ENCODE results near the gene G3BP1.
"Not testable (repeated sequence)": the region's sequence is repeated elsewhere in the genome, so short reads cannot be mapped to it uniquely, and the experiment has no call there.

The G3BP1 gene

DNA sequence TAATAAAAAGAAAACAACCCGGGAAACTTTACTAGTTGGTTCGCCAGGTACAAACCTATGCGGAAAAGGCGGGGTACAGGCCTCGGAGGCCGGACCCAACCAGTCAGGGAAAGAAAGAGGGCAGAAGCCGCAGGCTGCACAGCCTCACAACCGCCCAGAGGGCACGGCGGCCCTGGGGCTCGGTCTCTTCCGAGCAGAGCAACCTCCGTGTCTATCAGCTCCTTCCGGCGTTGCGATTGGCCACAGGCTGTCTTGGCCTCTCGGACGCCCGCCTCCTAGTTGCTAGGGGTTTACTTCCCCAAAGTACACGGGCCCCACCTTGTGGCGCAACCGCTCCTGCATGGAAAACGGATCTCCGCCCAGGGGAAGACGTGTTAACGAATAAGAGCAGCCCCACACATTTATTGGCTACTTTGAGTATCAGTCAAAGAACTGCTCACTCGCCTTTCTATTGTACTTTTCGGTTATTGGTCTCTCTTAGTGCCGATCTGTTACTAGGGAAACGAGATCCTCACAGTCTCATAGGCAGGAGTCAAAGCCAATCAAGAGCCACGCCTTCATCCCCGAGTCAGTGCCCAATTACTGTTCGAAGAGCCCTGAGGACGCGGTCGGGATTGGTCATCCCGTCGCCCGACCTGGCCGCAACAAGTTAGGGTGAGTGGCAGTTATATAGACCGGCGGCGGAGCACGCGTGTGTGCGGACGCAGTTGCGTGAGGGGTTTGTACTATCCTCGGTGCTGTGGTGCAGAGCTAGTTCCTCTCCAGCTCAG lies at the start of gene G3BP1:
TSS of gene G3BP1 (plus strand) at position 696 of the 770 bp plus-strand sequence. CDS start 14,667 bp downstream, outside the sequence.
- DNase-seq, result peak; percentile 100

DNA sequence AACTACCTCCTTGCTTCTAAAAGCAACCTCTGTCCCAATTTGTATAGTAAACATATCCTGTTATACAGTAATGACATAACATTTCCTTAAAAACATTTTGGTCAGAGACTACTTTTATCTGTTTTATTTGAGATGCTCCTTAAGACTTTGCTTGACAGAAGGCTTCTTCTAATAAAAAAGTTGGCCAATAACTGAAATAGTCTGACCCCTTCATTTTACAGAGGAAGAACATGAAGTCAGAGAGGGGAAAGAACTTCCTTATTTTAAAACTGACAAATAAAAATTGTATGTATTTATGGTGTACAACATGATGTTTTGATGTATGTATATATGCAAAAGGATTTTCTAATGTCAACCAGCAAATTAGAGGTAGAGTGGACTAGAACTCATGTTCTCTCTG lies 49.2 kb upstream of the G3BP1 start:
- no peak for DNase-seq

GRCh38 chr5:151724360-151724759 lies 47.4 kb upstream of the G3BP1 start:
- no peak for DNase-seq

GRCh38 chr5:151729597-151729996 lies 42.2 kb upstream of the G3BP1 start:
- DNase-seq, result not testable (repeated sequence)

- DNase-seq, result no peak
Observed at GRCh38 chr5:151730381-151730780, 41.4 kb upstream of the G3BP1 start.

DNA sequence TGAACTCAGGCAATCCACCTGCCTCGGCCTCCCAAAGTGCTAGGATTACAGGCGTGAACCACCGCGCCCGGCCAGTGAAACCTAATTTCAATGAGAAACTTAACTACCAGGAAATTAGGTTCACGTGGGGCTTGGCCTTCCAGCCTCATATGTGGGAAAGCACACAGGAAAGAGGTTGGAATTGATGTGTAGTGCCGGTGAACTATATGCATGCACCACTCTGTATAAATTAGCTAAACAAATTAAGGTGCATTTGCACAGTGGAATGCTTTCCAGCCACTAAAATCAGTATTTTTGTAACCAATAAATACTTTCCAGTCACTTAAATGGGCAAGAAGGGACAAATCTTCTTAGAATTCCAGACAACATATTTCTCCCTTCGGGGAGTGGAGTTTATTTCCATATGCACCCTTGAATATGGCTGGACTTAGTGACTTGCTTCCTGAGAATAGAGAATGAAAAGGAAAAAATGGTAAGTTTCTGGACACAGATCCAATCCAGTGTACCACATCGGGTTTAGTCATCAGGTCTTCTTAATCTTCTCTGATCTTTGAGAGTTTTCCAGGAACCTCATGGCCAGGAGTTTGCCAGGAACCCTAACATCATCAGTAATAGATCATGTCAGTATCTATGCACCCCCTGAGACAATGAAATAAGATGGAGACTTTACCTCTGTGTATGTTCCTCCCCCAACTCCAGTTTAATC lies 38.2 kb upstream of the G3BP1 start:
- no peak for DNase-seq

DNA sequence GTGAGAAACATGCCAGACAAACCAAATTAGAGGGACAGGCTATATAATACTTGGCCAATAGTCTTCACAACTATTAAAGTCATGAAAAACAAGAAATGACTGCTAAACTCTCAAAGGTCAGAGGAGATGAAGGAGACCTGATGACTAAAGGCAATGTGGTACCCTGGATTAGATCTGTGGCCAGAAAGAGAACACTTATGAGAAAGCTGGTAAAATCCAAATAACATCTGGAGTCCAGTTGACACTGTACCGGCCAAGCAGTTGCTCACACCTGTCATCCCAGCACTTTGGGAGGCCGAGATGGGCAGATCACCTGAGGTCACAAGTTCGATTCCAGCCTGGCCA lies 37.7 kb upstream of the G3BP1 start:
- no peak for DNase-seq

DNA sequence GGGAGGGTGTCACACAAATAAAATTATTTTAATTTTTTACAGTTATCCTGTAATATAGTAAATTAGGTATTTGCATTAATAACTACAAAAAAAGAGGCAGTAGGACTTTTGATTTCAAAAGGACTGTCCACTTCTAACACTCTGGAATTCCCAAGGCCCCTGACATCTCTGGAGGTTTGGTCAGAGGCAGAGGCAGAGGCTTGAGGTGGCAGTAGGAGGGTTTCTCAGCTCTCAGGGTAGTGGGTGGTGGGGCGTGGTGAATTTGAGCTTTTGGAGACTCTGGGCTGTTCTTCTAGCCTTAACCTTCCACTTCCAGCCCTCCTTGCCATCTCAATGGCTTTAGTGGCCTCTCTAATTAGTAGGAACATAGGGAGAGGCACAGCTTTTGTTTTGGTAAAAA lies 36.1 kb upstream of the G3BP1 start:
- no peak for DNase-seq

DNA sequence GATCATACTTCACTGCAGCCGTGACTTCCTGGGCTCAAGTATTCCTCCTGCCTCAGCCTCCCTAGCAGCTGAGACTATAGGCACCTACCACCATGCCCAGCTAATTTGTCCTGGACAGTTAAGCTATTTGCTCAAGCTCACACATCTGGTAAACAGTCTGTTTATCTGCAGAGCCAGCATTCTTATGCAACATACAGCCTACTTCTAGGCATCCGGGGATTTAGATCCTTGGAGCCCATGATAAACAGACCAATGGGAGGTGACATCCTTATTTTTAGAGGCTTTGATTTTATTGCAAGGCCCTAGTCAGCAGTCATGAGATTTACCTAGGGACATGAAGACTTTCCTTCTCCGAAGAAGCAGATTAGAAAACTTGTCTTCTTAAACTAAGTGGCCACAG lies 34.3 kb upstream of the G3BP1 start:
- DNase-seq, result no peak

- DNase-seq, result no peak
Observed at GRCh38 chr5:151738125-151738848, 33.5 kb upstream of the G3BP1 start.

DNA sequence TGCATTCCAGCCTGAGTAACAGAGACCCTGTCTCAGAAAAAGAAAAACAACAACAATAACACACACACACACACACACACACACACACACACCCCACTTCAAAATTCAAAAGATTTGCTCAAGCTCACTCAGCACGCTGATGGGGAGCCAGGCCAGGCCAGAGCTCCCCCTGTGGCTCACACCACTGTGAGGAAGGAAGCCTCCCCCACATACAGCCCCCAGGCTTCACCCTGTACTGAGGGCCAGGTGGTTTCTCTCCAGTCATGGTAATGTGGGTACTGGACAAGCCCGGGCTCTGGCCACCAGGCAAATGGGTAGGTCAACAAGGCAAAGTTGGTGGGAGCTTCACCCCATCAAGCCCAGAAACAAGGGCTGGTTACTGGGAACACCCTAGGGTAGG lies 32.4 kb upstream of the G3BP1 start:
- no peak for DNase-seq

DNA sequence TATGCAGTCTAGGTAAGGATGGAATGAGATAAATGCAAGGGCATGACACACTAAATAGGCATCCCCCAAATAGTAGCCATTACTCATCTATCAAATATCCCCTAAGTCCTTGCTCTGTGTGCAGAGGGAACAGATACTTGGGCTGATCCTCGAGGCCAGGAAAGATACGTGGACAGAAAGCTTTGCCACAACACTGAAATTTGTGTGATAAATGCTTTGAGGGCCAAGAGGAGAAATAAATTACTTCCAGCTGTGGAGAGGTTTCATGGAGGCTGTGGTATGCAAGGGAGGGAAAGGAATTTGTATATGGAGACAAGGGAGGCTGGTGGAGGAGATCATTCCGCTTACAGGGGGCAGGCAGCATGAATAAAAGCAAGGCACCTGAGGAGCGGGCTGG lies 31.8 kb upstream of the G3BP1 start:
- DNase-seq, result no peak

GRCh38 chr5:151740336-151740942 lies 31.3 kb upstream of the G3BP1 start:
- peak; percentile 65 for DNase-seq

GRCh38 chr5:151740958-151741373 lies 30.8 kb upstream of the G3BP1 start:
- no peak for DNase-seq

- no peak for DNase-seq
Observed at GRCh38 chr5:151741678-151742423, 29.9 kb upstream of the G3BP1 start.

DNA sequence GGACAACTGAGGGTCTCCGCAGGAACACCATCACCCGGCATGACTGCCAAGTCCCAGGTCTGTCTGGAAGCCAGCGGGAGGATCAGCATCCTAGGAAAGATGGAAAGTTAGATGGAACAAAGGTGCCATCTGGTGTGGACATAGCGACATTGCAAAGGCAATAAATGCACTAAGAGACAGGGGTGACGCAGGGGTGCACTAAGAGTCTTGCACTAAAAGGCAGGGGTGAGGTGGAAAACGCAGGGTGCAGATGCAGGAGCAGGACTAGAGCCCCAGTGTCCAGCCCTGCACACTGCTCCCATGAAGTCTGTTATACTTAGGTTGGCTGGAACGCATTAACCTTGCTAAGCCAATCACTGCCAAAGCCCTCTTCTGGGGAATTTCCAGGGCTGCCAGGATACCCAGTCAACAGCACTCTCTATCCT lies 28.9 kb upstream of the G3BP1 start:
- DNase-seq, result peak; percentile 68

DNA sequence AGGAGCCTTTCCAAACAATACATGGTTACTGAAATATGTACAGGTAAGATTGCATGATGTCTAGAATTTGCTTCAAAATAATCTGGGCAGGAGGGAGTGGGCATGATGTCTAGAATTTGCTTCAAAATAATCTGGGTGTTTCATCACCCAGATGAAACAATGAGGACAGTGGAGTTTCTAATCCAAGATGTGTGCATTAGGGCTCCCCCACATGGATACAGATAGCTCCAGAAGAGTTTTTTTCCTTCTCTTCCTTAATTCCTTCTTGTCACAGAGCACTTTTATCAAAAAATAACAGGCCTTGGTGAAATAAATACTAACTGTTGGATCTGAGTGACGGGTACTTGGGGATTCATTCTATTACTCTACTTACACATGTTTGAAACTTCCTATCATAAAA lies 28.2 kb upstream of the G3BP1 start:
- no peak for DNase-seq

DNA sequence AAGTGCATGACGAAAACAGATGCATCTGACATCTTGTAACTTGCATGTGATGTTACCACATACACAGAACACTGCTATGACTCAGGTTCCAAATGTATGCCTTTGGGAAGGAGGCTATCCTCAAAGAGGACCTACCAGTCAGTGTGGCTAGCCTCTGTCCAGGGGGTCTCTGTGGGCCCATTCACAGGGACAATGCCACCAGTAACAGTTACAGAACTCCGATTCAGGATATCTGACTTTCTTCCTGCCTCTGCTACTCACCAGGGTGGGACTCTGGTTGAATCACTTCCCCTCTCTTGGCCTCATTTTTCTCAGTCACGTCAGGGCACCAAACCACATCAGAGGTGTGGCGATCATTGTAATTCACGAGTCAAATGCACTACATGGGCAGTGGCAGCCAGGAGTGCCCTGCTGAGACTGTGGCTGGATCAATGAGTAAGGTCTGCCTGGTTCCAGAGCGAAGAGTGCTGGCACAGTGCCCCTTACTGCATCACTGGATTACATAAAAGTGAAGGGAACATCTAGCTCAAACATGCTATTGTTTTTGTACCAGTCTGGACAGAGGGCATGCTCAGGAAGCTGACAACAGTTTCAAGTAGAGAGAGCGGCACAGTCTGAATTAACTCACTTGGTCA lies 26.6 kb upstream of the G3BP1 start:
- DNase-seq, result no peak

GRCh38 chr5:151750121-151750520 lies 21.6 kb upstream of the G3BP1 start:
- no peak for DNase-seq

GRCh38 chr5:151751091-151751490 lies 20.7 kb upstream of the G3BP1 start:
- DNase-seq, result no peak

DNA sequence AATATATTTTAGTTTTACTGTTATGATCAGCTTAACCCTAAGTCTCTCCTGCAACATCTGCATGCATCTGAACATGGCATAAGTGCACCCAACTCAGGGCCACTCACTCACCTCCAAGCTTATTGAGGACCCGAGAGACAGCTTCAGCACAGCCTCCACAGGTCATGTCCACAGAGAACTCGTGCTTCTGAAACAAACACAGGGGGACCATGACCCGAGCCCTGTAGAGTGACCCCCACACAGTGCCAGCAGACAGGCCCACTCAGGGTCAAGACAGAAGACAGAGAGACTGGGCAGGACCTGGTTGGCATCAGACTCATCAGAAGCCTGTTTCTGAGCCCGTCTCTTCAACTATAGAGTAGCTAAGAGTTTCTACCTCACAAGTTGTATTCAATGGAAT lies 20.2 kb upstream of the G3BP1 start:
- DNase-seq, result no peak

DNA sequence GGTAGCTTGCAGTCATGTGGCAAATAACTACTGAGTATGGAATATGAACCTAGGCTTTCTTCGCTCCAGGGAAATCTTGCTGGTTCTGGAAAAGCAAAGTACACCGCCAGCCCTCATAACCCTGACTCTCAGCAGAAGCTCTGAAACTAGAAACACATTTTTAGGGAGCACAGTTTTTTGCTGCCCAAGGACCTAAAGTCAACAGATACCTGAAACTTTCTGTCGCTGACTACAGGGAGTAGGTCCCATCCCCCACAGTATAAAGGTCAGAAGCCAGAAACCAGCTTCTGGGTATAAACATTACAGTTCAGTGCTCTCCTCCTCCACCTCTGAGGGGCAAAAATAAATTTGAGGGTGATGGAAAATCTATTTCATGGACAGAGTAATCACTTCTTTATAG lies 16.4 kb upstream of the G3BP1 start:
- no peak for DNase-seq
